Loucy (cell line): Measurements from ENCODE around the gene EFCAB7.
A peak's percentile ranks its signal among the peaks of the same experiment; 100 is the strongest.

Experiments used
- H2AFZ ChIP-seq: fragments of 200-600 bp; sonication (generic); 2 replicates; pipeline ENCODE4 v1.6.0; 2016; ENCODE audit warnings: antibody characterized with exemption, mild to moderate bottlenecking, low read length, moderate library complexity
- H3F3A ChIP-seq: fragments of 200-600 bp; 2 replicates; pipeline ENCODE4 v1.6.0; 2016; ENCODE audit warnings: antibody characterized with exemption, low read depth, mild to moderate bottlenecking
- H3K27me3 ChIP-seq: fragments of 200-600 bp; sonication (generic); 2 replicates; pipeline ENCODE4 v1.6.1; 2014; ENCODE audit warnings: low read length, mild to moderate bottlenecking; ENCODE audit not compliant: insufficient read depth, poor library complexity, severe bottlenecking
- H3K36me3 ChIP-seq: fragments of 200-600 bp; sonication (generic); 2 replicates; pipeline ENCODE4 v1.6.1; 2016; ENCODE audit warnings: low read length; ENCODE audit not compliant: insufficient read depth
- H3K4me1 ChIP-seq: fragments of 200-600 bp; sonication (generic); 2 replicates; pipeline ENCODE4 v1.5.1; 2014; ENCODE audit warnings: low read length, mild to moderate bottlenecking; ENCODE audit not compliant: insufficient read depth, poor library complexity, severe bottlenecking
- H3K4me2 ChIP-seq: fragments of 200-600 bp; sonication (generic); 2 replicates; pipeline ENCODE4 v1.6.0; 2014; ENCODE audit warnings: antibody characterized with exemption, low read length, low read depth, mild to moderate bottlenecking; ENCODE audit not compliant: poor library complexity, severe bottlenecking
- H3K4me3 ChIP-seq: fragments of 200-600 bp; sonication (generic); 2 replicates; pipeline ENCODE4 v1.5.1; 2014; ENCODE audit warnings: low read length, mild to moderate bottlenecking, mixed read lengths; ENCODE audit not compliant: poor library complexity, severe bottlenecking
- H3K79me2 ChIP-seq: fragments of 200-600 bp; sonication (generic); 2 replicates; pipeline ENCODE4 v1.6.1; 2014; ENCODE audit warnings: low read length; ENCODE audit not compliant: insufficient read depth
- H3K9ac ChIP-seq: fragments of 200-600 bp; sonication (generic); 2 replicates; pipeline ENCODE4 v1.6.0; 2014; ENCODE audit warnings: mild to moderate bottlenecking, low read depth, low read length, moderate library complexity; ENCODE audit not compliant: poor library complexity, severe bottlenecking
- H3K9me2 ChIP-seq: fragments of 200-600 bp; sonication (generic); replicated peaks from 2 replicates; pipeline ENCODE4 v1.6.1; 2016; ENCODE audit warnings: low read depth, low read length, mixed read lengths
- H3K9me3 ChIP-seq: fragments of 200-600 bp; sonication (generic); 2 replicates; pipeline ENCODE4 v1.6.1; 2014; ENCODE audit warnings: mild to moderate bottlenecking, antibody characterized with exemption, low read length, low read depth; ENCODE audit not compliant: insufficient read depth
- H4K20me1 ChIP-seq: fragments of 200-600 bp; sonication (generic); 2 replicates; pipeline ENCODE4 v1.6.0; 2014; ENCODE audit warnings: antibody characterized with exemption, low read length, mild to moderate bottlenecking; ENCODE audit not compliant: insufficient read depth, poor library complexity, severe bottlenecking
- EZH2phosphoT487 ChIP-seq: fragments of 200-600 bp; IDR thresholded peaks from 2 replicates; pipeline ENCODE4 v1.6.1; 2018; ENCODE audit warnings: antibody characterized with exemption, mild to moderate bottlenecking, moderate library complexity, borderline replicate concordance
- TF ChIP-seq, protein P1 (sequence below): fragments of 200-600 bp; sonication (generic); conservative IDR thresholded peaks from 2 replicates; pipeline ENCODE4 v1.5.1; 2014; ENCODE audit warnings: mild to moderate bottlenecking, antibody characterized with exemption, low read length

Gene EFCAB7, protein sequence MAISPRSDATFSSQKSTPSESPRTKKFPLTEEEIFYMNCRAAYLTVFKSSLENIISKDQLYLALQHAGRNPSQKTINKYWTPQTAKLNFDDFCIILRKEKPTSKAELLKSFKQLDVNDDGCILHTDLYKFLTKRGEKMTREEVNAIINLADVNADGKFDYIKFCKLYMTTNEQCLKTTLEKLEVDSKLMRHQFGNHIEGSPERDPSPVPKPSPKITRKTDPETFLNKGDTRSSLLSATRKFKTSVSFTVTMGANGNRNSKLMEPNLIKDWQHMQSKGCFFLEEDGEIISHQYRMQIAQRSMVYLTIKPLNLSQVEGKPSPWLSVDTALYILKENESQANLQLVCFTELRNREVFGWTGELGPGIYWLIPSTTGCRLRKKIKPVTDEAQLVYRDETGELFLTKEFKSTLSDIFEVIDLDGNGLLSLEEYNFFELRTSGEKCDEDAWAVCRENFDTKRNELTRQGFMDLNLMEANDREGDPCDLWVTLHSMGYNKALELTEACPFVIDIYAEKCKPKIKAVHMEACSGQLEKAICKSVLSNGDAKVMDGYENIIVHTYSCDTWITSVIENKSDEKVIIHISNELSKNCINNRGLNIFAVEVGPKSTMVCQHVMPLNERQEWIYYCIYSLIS

DNA sequence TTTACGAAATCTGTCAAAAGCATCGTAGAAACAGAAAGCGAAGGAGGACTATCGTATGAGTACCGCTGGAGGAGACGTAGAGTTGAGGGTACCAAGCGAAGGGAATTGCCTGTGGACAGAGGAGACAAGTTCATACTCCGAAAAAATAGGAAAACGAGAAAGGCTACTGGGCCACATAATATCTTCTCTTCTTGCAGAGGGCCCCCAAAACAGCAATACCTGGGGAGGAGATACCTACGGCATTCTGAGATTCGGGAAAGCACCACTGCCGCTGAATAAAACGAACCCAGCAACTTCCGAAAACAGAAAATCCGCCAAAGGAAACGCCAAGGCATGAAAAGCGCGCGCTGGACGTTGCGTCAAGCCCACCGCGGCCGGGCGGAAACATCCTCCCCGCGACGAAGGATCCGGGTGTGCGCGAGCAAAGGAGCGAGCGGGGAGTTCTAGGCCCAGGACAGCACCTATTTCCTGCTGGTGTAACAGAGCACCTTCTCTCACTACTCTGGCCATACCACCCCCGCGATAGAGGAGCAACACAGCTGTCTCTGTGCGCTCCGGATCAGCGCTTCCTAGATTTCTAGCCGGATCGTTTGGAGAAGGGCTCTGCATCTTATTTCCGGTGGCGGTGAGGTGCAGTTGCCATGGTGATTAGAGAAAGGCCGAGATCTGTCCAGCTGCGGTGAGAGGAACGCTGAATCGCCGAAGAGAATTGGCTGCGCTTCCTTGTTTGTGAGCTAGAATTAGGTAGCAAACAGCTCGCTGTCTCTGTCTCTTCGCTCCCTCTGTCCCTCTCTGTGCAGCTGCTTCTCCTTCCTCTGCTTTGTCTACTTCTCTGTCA is at the start of gene EFCAB7, which contains the start of gene ITGB3BP:
EFCAB7 (plus strand) TSS at position 635 of the 838 bp plus-strand sequence. CDS start 2,048 bp downstream, outside the sequence.
ITGB3BP (minus strand) TSS at position 335 of the 838 bp plus-strand sequence; CDS start at position 243, 92 bp downstream.
- H3K9me2 ChIP-seq: no peaks in the 10 kb centered on the region
- no peaks in the 10 kb centered on the region for H3K36me3 ChIP-seq
- peaks cover 43% of the 10 kb centered on the region for H3K4me1 ChIP-seq
- H3K9me3 ChIP-seq: no peaks in the 10 kb centered on the region
- peak within 1 kb of the TSS; percentile 87 for H3K9ac ChIP-seq
- peaks cover 53% of the 10 kb centered on the region for H3K79me2 ChIP-seq
- H3K4me3 ChIP-seq: peak within 1 kb of the TSS; percentile 88
- peak within 1 kb of the TSS; percentile 97 for H2AFZ ChIP-seq
- TF ChIP-seq, protein P1, sequence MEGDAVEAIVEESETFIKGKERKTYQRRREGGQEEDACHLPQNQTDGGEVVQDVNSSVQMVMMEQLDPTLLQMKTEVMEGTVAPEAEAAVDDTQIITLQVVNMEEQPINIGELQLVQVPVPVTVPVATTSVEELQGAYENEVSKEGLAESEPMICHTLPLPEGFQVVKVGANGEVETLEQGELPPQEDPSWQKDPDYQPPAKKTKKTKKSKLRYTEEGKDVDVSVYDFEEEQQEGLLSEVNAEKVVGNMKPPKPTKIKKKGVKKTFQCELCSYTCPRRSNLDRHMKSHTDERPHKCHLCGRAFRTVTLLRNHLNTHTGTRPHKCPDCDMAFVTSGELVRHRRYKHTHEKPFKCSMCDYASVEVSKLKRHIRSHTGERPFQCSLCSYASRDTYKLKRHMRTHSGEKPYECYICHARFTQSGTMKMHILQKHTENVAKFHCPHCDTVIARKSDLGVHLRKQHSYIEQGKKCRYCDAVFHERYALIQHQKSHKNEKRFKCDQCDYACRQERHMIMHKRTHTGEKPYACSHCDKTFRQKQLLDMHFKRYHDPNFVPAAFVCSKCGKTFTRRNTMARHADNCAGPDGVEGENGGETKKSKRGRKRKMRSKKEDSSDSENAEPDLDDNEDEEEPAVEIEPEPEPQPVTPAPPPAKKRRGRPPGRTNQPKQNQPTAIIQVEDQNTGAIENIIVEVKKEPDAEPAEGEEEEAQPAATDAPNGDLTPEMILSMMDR: no peak
- TF ChIP-seq EZH2phosphoT487: no peak
- H3K27me3 ChIP-seq: no peaks in the 10 kb centered on the region
- H3K4me2 ChIP-seq: peak within 1 kb of the TSS; percentile 79
- H3F3A ChIP-seq: peaks cover 3% of the 10 kb centered on the region; the same call in 1 of the 2 replicates
- H4K20me1 ChIP-seq: peaks cover 4% of the 10 kb centered on the region

DNA sequence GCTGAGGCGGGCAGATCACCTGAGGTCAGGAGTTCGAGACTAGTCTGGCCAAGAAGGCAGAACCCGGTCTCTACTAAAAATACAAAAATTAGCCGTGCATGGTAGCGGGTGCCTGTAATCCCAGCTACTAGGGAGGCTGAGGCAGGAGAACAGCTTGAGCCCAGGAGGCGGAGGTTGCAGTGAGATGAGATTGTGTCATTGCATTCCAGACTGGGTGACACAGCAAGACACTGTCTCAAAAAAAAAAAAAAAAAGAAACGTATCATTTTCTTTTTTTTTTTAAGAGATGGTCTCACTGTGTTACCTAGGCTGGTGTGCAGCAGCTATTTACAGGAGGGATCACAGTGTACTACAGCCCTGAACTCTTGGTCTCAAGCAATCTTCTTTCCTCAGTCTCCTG is 47.6 kb upstream of the EFCAB7 start:
- Histone ChIP-seq H4K20me1 (no peaks in the 10 kb centered on the region), H3K9me2 (no peaks in the 10 kb centered on the region), H3K4me2 (no peak overlapping the region), H3K9ac (no peak overlapping the region), H3K79me2 (no peaks in the 10 kb centered on the region), H3K4me3 (no peak overlapping the region), H3K36me3 (peaks cover 18% of the 10 kb centered on the region; the same call in 1 of the 2 replicates), H3F3A (no peaks in the 10 kb centered on the region), H3K4me1 (no peaks in the 10 kb centered on the region), H3K27me3 (no peaks in the 10 kb centered on the region), H2AFZ (no peak overlapping the region), H3K9me3 (no peaks in the 10 kb centered on the region)
- TF ChIP-seq, protein P1: no peak
- no peak for TF ChIP-seq EZH2phosphoT487

DNA sequence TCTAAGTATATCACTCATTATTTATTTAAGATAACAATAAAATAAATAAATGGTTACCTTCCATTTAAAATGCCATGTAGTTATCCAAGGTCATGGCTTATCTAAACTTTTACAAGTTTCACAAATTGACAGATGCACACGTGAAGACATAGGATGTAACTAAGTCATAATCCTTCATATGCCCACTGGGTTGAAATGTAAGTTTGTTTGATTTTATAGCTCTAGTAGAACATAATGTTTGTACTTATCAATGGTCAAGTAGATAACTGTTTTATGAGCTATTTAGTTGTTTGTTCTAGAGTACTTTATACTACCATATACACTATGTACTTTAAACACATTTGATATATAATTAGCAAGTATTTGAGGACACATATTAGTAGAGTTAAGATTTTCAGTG is 43.3 kb upstream of the EFCAB7 start:
- no peaks in the 10 kb centered on the region for H3K4me1 ChIP-seq
- no peaks in the 10 kb centered on the region for H3K9me3 ChIP-seq
- no peak overlapping the region for H2AFZ ChIP-seq
- no peak overlapping the region for H3K4me3 ChIP-seq
- no peak overlapping the region for H3K4me2 ChIP-seq
- TF ChIP-seq, protein P1: no peak
- no peak for TF ChIP-seq EZH2phosphoT487
- no peaks in the 10 kb centered on the region for H3F3A ChIP-seq
- no peaks in the 10 kb centered on the region for H3K79me2 ChIP-seq
- no peaks in the 10 kb centered on the region for H4K20me1 ChIP-seq
- no peaks in the 10 kb centered on the region for H3K27me3 ChIP-seq
- H3K9ac ChIP-seq: no peak overlapping the region
- H3K9me2 ChIP-seq: no peaks in the 10 kb centered on the region
- H3K36me3 ChIP-seq: peaks cover 17% of the 10 kb centered on the region; the same call in 1 of the 2 replicates
